GM12874 (cell line): ENCODE measurements around the gene EIF4ENIF1.

Experiments used
- CTCF ChIP-seq: IDR thresholded peaks from 2 replicates; pipeline ENCODE4 v1.5.1; 2011; ENCODE audit warnings: low read depth, mild to moderate bottlenecking, control low read depth, low read length, moderate library complexity; ENCODE audit not compliant: insufficient read depth

The EIF4ENIF1 gene

GRCh38 chr22:31496735-31497146 is 7.1 kb upstream of the EIF4ENIF1 start:
- TF ChIP-seq CTCF = no peak

- peak; percentile 33 for TF ChIP-seq CTCF
Observed at GRCh38 chr22:31496007-31496734, 6.5 kb upstream of the EIF4ENIF1 start, which contains the start of gene SFI1. Gene SFI1 (plus strand): TSS chr22:31496536. CDS start chr22:31508285, 11,749 bp downstream.

GRCh38 chr22:31495343-31495742 is 5.7 kb upstream of the EIF4ENIF1 start:
- no peak for TF ChIP-seq CTCF

GRCh38 chr22:31492151-31492550 is 2.5 kb upstream of the EIF4ENIF1 start:
- no peak for TF ChIP-seq CTCF

GRCh38 chr22:31491218-31491962 is 1.7 kb upstream of the EIF4ENIF1 start:
- TF ChIP-seq CTCF = no peak

- 0 out of 2 replicates have a peak, but pooled peaks have one; percentile 2 for TF ChIP-seq CTCF
Observed at GRCh38 chr22:31490496-31490925, 869 bp upstream of the EIF4ENIF1 start.

- no peak for TF ChIP-seq CTCF
Observed at GRCh38 chr22:31488988-31489617, 539 bp downstream of the EIF4ENIF1 start.
